Activated T-cell treated with anti-CD3 and anti-CD28 coated beads, Interleukin-2, amount 50 U/mL, for 4 hours (primary cell): ENCODE measurements around the gene FBXW10B. TPM values are rescaled to one million over a fixed set of nuclear protein-coding genes. Genes with fewer than 3 reads are reported as not detected.

Experiments used
- total RNA-seq, 3 donors: library from RNA; stranded (reverse); gene quantifications; one replicate each; pipeline ENCODE4 v1.2.1, GENCODE V29; 2021

The FBXW10B gene
- total RNA-seq, 3 donors from 2014 or later: 0.73 to 2.1 (median 0.87) TPM

Other genes starting within 250 kb of the FBXW10B start
- 1 to 10 TPM in 1 of 3 donors, under 1 TPM in 2; 0.54 to 1.1 (median 0.63) TPM for gene CDRT4, start 152.1 kb downstream of the FBXW10B start, total RNA-seq
- gene TVP23C, start 56.2 kb downstream of the FBXW10B start, total RNA-seq: 1 to 10 TPM; 2.6 to 4.6 (median 3.7) TPM
- gene TRIM16, start 64.6 kb upstream of the FBXW10B start, total RNA-seq: 1 to 10 TPM; 6.7 to 9.3 (median 8.5) TPM
- gene ZNF286A, start 80.0 kb upstream of the FBXW10B start, total RNA-seq: 10 to 100 TPM; 30.2 to 33.9 (median 30.6) TPM
- gene TBC1D26, start 112.6 kb upstream of the FBXW10B start, total RNA-seq: not detected